Prostate gland (tissue), 2 donors: Measurements from ENCODE around the gene BFAR.

Experiments used
- POLR2A ChIP-seq: fragments of 450-650 bp; IDR thresholded peaks from one replicate; pipeline ENCODE4 v1.6.1; 2016; ENCODE audit warnings: antibody characterized with exemption, mild to moderate bottlenecking
- POLR2AphosphoS5 ChIP-seq: sonication (generic); formaldehyde crosslinking; IDR thresholded peaks from one replicate; pipeline ENCODE4 v1.6.1; 2017; ENCODE audit warnings: antibody characterized with exemption
- TF ChIP-seq, protein P1 (sequence below), 4 experiments: fragments of 200-600 bp in 2 of 4; fragments of 450-650 bp in 2 of 4; sonication (generic) in 2 of 4; IDR thresholded peaks; 1 replicate in 3 of 4; 2 replicates in 1 of 4; pipeline ENCODE4 v1.5.1; 2016 to 2019; ENCODE audit warnings: antibody characterized with exemption in 4 of 4, mild to moderate bottlenecking in 2 of 4, moderate library complexity in 2 of 4

- no peak for TF ChIP-seq POLR2AphosphoS5
- TF ChIP-seq, protein P1, sequence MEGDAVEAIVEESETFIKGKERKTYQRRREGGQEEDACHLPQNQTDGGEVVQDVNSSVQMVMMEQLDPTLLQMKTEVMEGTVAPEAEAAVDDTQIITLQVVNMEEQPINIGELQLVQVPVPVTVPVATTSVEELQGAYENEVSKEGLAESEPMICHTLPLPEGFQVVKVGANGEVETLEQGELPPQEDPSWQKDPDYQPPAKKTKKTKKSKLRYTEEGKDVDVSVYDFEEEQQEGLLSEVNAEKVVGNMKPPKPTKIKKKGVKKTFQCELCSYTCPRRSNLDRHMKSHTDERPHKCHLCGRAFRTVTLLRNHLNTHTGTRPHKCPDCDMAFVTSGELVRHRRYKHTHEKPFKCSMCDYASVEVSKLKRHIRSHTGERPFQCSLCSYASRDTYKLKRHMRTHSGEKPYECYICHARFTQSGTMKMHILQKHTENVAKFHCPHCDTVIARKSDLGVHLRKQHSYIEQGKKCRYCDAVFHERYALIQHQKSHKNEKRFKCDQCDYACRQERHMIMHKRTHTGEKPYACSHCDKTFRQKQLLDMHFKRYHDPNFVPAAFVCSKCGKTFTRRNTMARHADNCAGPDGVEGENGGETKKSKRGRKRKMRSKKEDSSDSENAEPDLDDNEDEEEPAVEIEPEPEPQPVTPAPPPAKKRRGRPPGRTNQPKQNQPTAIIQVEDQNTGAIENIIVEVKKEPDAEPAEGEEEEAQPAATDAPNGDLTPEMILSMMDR (IDR thresholded peaks at IDR 0.05), result no peak
- TF ChIP-seq POLR2A, result no peak
Observed at GRCh38 chr16:14628806-14629611, 3.7 kb upstream of the BFAR start.
